Dedifferentiated amniotic fluid mesenchymal stem cell (primary cell): ENCODE measurements around the gene UBASH3A.

Experiments used
- DNase-seq: peaks from one replicate; pipeline ENCODE4 v3.0.0-alpha.2; 2016; ENCODE audit errors: extremely low spot score

UBASH3A gene

GRCh38 chr21:42403611-42404231, at the start of gene UBASH3A:
Gene UBASH3A, plus strand, starts transcription at chr21:42403902. Its CDS starts 44 bp downstream, at chr21:42403946.
- DNase-seq, result no peak

GRCh38 chr21:42356046-42356445, 47.7 kb upstream of the UBASH3A start:
- DNase-seq, result no peak

- DNase-seq, result no peak
These were observed 47.1 kb upstream of the UBASH3A start for GRCh38 chr21:42356650-42357049.

DNA sequence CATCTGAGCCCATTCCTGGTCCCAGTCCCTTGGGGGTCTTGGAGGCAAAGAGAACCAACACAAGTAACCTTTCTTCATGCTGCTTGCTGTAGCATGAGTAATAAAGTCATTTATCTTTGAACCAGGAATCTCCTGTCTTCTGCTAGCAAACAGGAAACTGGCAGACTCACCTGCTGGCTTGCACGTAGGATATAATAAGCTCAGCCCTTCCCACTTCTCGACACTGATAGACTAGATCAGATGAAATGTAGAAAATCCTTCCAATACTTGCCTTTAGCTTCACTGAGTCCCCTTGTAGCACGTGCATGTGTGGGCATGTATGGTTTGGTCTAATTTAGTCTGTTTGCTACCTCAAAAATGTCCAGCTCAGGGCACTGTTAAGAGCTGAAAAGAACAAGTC, 46.4 kb upstream of the UBASH3A start:
- no peak for DNase-seq

- no peak for DNase-seq
These were observed 45.4 kb upstream of the UBASH3A start for GRCh38 chr21:42358261-42358660.

GRCh38 chr21:42358937-42359336, 44.8 kb upstream of the UBASH3A start:
- no peak for DNase-seq

- no peak for DNase-seq
These were observed 43.4 kb upstream of the UBASH3A start for GRCh38 chr21:42360317-42360716.

DNA sequence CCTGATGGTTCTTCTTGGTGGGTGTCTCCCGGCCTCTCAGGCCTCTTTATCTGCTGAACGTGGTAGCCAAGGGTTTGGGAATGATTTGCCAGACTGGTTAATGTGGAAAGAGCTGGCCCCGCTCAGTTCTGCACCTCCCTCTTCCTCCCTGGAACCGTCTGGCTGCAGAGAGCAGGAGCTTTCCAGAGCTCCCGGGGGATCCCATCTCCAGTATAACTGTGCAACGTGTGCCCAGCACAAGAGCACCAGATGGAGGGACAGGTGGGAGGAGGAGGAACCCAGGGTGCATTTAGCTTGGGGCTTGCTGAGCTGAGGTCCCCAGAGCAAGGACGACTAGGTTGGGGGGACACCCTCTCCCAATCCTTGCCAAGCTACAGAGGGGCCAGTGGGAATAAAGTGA, 42.4 kb upstream of the UBASH3A start:
- DNase-seq, result no peak

- no peak for DNase-seq
These were observed 41.5 kb upstream of the UBASH3A start for GRCh38 chr21:42362198-42362597.

GRCh38 chr21:42362700-42363099, 41.0 kb upstream of the UBASH3A start:
- DNase-seq, result no peak

- no peak for DNase-seq
These were observed 40.4 kb upstream of the UBASH3A start for GRCh38 chr21:42363312-42363711.

DNA sequence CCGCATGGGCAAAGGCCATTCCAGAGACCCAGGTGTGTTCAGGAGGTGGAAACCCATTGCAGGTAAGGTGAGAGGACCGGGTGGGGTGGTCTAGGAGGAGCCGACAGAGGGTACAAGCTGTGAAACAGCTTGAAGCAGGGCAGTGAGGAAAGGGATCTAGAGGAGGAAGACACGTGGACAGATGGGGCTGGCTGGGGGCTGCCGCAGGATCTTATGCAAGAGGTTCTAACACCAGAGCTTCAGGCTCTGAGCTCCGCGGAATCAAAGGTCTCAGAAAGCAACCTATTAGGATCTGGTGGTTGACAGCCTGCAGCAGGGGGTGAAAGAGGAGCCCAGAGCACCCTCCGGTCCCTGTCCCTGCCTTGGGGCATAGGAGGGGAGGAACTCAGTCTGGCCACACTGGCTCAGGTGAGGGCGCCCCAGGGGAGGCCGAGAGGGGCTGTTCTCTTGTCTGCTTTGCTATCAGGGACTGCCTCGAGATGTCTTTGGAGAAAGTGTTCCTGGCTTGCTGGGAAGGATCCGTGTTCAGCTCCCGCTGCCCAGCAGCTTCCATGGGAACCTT, 39.3 kb upstream of the UBASH3A start:
- no peak for DNase-seq

GRCh38 chr21:42365770-42366169, 37.9 kb upstream of the UBASH3A start:
- DNase-seq, result no peak

DNA sequence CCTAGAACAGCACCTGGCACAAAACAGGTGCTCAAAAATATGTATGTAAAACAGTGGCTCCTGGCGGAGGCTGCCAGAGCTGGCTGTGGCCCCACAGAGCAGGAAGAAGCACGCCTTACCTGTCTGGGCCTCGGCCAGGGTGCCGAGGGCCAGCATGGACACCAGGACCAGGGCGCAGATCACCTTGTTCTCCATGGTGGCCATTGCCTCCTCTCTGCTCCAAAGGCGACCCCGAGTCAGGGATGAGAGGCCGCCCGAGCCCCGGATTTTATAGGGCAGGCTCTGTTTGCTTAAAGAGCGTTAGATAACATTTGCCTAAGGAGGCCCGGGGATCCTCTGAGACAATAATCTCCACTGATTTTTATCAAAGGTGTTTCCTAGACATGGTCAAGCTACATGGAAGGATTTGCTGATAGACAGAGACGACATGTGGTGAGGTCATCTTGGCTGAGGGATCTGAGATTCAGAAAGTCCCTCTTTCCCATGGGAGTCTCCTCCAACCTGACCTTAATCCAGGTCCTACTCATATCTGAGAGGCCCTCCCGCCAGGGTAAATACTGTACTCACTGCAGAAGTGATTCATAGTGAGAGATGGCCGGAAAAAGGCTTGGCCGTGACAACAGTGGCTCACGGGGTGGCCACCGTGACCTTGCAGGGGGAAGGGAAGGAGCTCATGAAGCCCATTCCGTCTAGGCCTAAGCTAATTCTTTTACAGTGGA, 37.3 kb upstream of the UBASH3A start, which contains the start of gene TFF1:
TSS of gene TFF1 (minus strand) at position 244 of the 719 bp plus-strand sequence. CDS start at position 204, 40 bp downstream.
- no peak for DNase-seq

DNA sequence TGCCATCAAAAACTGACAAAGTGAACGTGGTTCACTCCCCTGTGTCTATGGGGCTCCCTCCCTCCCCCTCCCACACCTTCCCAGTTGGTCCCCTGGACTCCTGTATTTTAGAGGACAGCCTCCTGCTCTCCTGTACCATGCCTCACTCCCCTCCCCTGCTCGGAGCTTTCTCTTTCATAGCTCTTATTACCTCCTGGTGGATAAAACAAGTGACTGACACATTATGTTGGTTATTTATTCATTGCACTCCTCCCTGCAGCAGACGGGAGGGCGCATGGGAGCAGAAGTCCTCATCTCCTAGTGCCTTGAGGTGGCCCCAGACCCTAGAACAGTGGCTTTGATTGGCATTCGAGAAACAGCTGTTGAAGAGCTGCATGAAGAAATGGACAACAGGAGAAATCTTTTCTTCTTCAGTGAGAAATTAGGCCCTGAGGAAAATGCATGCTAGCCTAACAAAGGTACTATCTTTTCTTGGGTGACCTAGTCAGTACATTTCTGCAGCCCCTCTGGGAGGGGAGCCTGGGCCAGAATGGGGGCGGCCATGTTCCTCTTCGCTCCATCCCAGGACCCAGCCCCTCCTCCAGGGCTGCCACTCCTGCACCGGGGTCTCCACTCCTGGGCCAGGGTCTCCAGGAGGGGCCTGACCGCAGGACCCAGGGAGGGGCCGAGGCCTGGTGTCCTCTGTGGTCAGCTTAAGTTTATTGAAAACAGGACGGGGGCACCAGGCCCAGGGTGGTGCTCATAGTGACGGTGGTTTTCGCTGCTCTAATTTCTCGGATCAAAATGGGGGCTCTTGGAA, 36.1 kb upstream of the UBASH3A start:
- no peak for DNase-seq

- no peak for DNase-seq
These were observed 33.9 kb upstream of the UBASH3A start for GRCh38 chr21:42369821-42370220.

DNA sequence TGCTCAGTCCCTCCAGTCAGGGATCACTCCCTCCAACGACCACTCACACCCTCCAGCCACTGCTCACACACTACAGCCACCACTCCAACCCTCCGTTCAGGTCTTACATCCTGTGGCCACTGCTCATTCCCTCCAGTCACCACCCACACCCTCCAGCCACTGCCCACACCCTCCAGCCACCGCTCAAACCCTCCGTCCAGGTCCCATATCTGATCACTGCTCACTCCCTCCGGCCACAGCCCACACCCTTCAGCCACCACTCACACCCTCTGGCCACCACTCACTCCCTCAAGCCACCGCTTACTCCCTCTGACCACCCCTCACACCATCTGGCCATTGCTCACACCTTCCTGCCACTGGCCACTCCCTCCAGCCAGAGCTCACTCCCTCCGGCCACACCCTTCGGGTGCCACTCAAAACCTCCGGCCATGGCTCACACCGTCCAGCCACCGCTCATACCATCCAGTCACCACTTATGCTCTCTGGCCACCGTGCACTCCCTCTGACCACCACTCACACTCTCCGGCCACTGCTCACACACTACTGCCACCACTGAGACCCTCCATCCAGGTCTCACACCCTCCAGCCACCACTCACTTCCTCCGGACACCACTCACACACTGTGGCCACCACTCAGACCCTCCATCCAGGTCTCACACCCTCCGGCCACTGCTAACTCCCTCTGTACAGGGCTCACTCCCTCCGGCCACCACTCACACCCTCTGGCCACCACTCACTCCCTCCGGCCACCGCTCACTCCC, 32.6 kb upstream of the UBASH3A start:
- DNase-seq, result no peak

- no peak for DNase-seq
These were observed 30.4 kb upstream of the UBASH3A start for GRCh38 chr21:42373196-42373907.

- no peak for DNase-seq
These were observed 29.7 kb upstream of the UBASH3A start for GRCh38 chr21:42373908-42374455.

- DNase-seq, result no peak
These were observed 29.2 kb upstream of the UBASH3A start for GRCh38 chr21:42374457-42374856.
